Colonic mucosa (tissue), 4 donors: ENCODE measurements around the gene CD19. TPM values are rescaled to one million over a fixed set of nuclear protein-coding genes. Genes with fewer than 3 reads are reported as not detected.
"Not testable (repeated sequence)": the region's sequence is repeated elsewhere in the genome, so short reads cannot be mapped to it uniquely, and the experiment has no call there.

Source experiments
- DNase-seq: peaks from one replicate; pipeline ENCODE4 v3.0.0-alpha.2; 2020
- H3K27ac ChIP-seq: fragments of 200-600 bp; one replicate; pipeline ENCODE4 v1.8.0; 2021
- H3K27me3 ChIP-seq: fragments of 200-600 bp; one replicate; pipeline ENCODE4 v1.8.0; 2021
- H3K36me3 ChIP-seq: fragments of 200-600 bp; one replicate; pipeline ENCODE4 v1.8.0; 2021
- H3K4me1 ChIP-seq: fragments of 200-600 bp; one replicate; pipeline ENCODE4 v1.8.0; 2021; ENCODE audit warnings: mild to moderate bottlenecking
- H3K4me3 ChIP-seq: fragments of 200-600 bp; one replicate; pipeline ENCODE4 v1.8.0; 2021
- H3K9ac ChIP-seq, 2 donors: one replicate each; pipeline ENCODE4 v1.7.0; 2013; ENCODE audit warnings: control low read depth in 2 of 2, low read depth in 2 of 2, low read length in 2 of 2
- H3K9me3 ChIP-seq: fragments of 200-600 bp; one replicate; pipeline ENCODE4 v1.8.0; 2021
- intact Hi-C: fragments of 100-400 bp; cut with DNase I; formaldehyde crosslinking; loops from one replicate; pipeline ENCODE4 v1.14.1; 2022
- total RNA-seq, 2 donors: library from RNA; stranded (reverse); fragmentation: NEBNext Ultra II Directional in 1 of 2; extraction: Animal tissue kit (Norgen Biotek cat#: 25700) in 1 of 2; gene quantifications; one replicate each; pipeline ENCODE4 v1.2.1, GENCODE V29; 2021
- TF ChIP-seq, protein P1 (sequence below): fragments of 200-600 bp; IDR thresholded peaks from one replicate; pipeline ENCODE4 v1.8.0; 2022; ENCODE audit warnings: antibody characterized with exemption, mild to moderate bottlenecking
- donor health status: healthy.
- donor health status: DM: no; HTN: no; CAD: no.
- donor health status: DM: no; HTN: no; CAD: no.

CD19 gene
- total RNA-seq, 2 donors from 2014 or later, result 0.40 to 0.74 TPM

DNA sequence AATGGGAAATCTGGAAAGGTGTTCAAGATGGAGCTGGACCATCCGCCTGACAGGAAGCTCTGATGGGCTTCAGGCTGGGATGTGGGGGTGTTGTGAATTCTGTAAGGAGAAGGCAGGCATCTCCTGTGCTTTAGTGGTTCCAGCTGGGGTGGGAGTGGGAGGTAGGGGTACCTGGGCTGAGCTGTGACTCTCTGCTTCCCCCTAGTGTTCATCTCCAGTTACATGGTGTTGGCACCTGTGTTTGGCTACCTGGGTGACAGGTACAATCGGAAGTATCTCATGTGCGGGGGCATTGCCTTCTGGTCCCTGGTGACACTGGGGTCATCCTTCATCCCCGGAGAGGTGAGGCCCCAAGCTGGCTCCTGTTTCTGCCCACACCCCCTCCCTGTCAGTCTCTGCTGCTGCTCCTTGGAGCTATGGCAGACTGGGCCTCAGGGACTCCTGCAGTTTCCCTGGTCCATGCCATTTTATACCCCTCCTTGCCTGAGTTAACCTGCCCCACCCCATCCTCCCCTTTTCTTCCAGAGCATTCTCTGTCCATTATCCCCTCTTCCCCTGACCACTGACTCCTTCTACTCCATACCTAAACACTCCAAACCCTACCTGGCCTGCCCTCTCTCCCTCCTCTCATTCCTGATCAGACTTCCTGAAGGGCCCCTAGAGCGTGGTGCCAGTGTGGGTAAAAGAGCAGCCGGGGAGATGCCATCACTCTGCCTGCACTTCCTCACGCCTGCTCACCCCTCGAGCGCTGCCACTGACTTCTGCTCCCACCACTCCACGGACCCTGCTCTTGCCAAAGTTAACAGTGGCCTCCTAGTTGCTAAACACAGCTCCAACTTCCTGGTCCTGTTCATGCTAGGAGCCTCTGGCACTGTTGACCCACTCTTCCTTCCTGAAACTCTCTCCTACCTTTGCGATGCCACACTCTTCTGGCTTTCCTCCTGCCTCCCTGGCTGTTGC is 46.2 kb downstream of the CD19 start:
- TF ChIP-seq, protein P1, sequence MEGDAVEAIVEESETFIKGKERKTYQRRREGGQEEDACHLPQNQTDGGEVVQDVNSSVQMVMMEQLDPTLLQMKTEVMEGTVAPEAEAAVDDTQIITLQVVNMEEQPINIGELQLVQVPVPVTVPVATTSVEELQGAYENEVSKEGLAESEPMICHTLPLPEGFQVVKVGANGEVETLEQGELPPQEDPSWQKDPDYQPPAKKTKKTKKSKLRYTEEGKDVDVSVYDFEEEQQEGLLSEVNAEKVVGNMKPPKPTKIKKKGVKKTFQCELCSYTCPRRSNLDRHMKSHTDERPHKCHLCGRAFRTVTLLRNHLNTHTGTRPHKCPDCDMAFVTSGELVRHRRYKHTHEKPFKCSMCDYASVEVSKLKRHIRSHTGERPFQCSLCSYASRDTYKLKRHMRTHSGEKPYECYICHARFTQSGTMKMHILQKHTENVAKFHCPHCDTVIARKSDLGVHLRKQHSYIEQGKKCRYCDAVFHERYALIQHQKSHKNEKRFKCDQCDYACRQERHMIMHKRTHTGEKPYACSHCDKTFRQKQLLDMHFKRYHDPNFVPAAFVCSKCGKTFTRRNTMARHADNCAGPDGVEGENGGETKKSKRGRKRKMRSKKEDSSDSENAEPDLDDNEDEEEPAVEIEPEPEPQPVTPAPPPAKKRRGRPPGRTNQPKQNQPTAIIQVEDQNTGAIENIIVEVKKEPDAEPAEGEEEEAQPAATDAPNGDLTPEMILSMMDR, result peak; percentile 49
- Histone ChIP-seq H3K27me3 (no peaks in the 10 kb centered on the region), H3K9me3 (no peaks in the 10 kb centered on the region), H3K9ac (no peak overlapping the region), H3K27ac (no peak overlapping the region), H3K36me3 (no peaks in the 10 kb centered on the region), H3K4me3 (no peak overlapping the region), H3K4me1 (peaks cover 8% of the 10 kb centered on the region)
- intact Hi-C loops, result no loop called here
- peak; percentile 28 for DNase-seq

DNA sequence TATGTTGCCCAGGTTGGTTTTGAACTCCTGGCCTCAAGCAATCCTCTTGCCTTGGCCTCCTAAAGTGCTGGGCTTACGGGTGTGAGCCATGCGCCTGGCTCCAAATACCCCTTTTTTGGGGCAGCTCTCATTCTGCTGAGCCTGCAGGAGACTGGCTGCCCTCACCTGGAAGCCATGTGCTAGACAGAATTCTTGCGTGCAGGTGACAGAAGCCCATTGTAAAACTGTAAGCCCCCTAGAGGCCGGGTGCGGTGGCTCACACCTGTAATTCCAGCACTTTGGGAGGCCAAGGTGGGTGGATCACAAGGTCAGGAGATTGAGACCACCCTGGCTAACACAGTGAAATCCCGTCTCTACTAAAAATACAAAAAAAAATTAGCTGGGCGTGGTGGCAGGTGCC is 48.6 kb downstream of the CD19 start:
- H3K36me3 ChIP-seq, intact Hi-C loops, H3K4me3 ChIP-seq, H3K4me1 ChIP-seq, H3K27me3 ChIP-seq, H3K9me3 ChIP-seq, DNase-seq, H3K9ac ChIP-seq, H3K27ac ChIP-seq: not testable (repeated sequence)

- no peaks in the 10 kb centered on the region for H3K9me3 ChIP-seq
- no peak for DNase-seq
- H3K9ac ChIP-seq, result no peak overlapping the region
- TF ChIP-seq, protein P1, result no peak
- peaks cover 1% of the 10 kb centered on the region for H3K4me1 ChIP-seq
- H3K27me3 ChIP-seq, result no peaks in the 10 kb centered on the region
- intact Hi-C loops, result no loop called here
- H3K27ac ChIP-seq, result no peak overlapping the region
- no peak overlapping the region for H3K4me3 ChIP-seq
- no peaks in the 10 kb centered on the region for H3K36me3 ChIP-seq
These were observed 49.2 kb downstream of the CD19 start for GRCh38 chr16:28980929-28981328.

- no peak overlapping the region for H3K9ac ChIP-seq
- no peaks in the 10 kb centered on the region for H3K4me1 ChIP-seq
- TF ChIP-seq, protein P1, result peak; percentile 28
- intact Hi-C loops, result no loop called here
- no peak overlapping the region for H3K4me3 ChIP-seq
- H3K36me3 ChIP-seq, result no peaks in the 10 kb centered on the region
- H3K27me3 ChIP-seq, result no peaks in the 10 kb centered on the region
- DNase-seq, result peak; percentile 52
- H3K9me3 ChIP-seq, result no peaks in the 10 kb centered on the region
- H3K27ac ChIP-seq, result no peak overlapping the region
These were observed 49.7 kb downstream of the CD19 start for GRCh38 chr16:28981517-28981916.

- intact Hi-C loops, result no loop called here
- no peaks in the 10 kb centered on the region for H3K4me1 ChIP-seq
- TF ChIP-seq, protein P1, result no peak
- no peaks in the 10 kb centered on the region for H3K36me3 ChIP-seq
- no peaks in the 10 kb centered on the region for H3K9me3 ChIP-seq
- H3K9ac ChIP-seq, result no peak overlapping the region
- no peak overlapping the region for H3K4me3 ChIP-seq
- no peak overlapping the region for H3K27ac ChIP-seq
- H3K27me3 ChIP-seq, result no peaks in the 10 kb centered on the region
- DNase-seq, result no peak
These were observed 50.6 kb downstream of the CD19 start for GRCh38 chr16:28982418-28982817.

DNA sequence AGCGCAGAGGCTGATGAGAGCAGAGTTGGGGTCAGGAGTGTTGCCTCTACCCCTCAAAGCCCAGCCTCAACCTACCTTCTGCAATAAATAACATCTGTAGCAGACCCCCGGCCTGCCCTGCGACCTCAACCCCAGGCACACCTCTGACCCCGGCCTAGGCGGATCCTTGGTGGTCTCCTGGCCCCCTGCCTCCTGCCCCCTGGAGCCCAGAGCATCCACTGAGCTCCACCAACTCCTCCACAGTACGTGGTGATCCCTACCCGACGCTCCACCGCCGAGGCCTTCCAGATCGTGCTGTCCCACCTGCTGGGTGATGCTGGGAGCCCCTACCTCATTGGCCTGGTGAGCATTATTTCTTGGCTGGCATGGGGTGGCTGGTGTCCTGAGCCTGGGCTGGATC is 51.2 kb downstream of the CD19 start:
- no peak overlapping the region for H3K4me3 ChIP-seq
- intact Hi-C loops, result no loop called here
- no peak overlapping the region for H3K27ac ChIP-seq
- H3K36me3 ChIP-seq, result no peaks in the 10 kb centered on the region
- no peaks in the 10 kb centered on the region for H3K4me1 ChIP-seq
- DNase-seq, result no peak
- no peaks in the 10 kb centered on the region for H3K9me3 ChIP-seq
- no peak overlapping the region for H3K9ac ChIP-seq
- TF ChIP-seq, protein P1, result no peak
- H3K27me3 ChIP-seq, result no peaks in the 10 kb centered on the region
